HG02763 (cell line): ENCODE data around the gene COL4A6.

ENCODE experiments used
- ATAC-seq: cut with Tn5 transposase; IDR thresholded peaks from one replicate; pipeline ENCODE4 v1.9.1; 2021; ENCODE audit warnings: mild to moderate bottlenecking, moderate library complexity; ENCODE audit not compliant: unreplicated experiment

The COL4A6 gene

GRCh38 chrX:108219949-108220601 lies 218.1 kb downstream of the COL4A6 start:
- no peak for ATAC-seq

DNA sequence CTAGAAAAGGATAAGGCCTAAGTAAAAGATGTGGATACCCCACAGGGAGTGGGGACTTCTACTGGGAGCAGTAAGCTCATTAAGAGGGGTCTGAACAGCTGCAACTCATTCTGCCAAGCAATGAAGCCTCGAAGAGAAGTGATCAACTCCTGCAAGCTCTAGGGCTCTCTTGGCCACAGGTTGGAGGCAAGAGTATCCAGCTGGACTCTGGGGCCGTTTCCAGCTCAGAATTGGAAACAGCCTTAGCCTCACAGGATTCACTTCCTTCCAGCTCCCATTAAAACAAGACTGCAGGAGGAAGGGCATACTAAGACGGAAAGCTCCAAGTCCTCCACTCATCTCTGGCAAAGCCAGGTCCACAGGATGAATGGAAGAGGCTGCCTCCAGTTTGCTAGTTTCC lies 220.3 kb downstream of the COL4A6 start:
- no peak for ATAC-seq

- ATAC-seq = no peak
Observed at GRCh38 chrX:108216919-108217571, 221.2 kb downstream of the COL4A6 start.

- ATAC-seq = no peak
Observed at GRCh38 chrX:108216405-108216804, 221.8 kb downstream of the COL4A6 start.

DNA sequence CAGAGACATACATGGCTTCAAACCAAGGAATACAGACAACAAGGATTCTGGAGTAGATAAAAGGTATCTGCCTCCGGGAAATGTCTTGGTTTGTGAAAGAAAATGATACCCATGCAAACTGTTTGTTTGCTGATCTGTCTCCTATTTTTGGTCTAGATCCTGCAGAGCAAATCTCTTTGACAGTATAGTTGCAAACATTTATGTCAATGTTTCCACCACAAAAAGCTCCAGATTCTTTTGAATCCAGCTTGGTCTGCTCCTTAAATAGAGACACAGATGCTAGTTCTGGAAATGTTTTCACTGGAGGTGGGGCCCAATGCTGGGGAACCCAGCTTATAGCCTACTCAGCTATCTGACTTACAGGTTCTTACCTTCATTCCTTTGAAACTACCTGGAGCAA lies 226.9 kb downstream of the COL4A6 start:
- ATAC-seq = no peak

DNA sequence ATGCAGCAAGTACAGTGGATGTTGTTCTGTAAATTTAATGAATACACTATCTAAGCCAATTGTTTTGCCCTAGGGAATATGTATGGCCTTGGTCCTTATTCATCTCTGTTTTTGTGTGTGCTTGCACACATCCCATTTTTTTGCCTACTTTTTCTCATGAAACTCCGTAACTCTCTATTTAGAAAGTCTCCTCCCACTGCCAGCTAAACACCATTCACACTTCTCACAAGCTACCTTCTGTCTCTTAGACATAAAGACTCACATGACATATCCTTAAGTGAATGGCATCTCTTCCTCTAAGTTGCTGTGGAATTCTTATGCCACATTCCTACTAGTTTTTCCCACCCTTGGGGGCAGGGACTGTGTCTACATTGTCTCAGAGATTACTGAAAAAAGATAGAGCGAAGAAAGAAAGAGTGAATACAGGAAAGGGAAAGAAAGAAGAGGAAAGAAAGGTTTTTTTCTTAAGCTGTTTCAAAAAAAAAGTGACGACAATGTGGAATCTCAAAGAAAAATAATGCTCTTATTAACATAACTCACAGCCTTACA lies 229.1 kb downstream of the COL4A6 start:
- no peak for ATAC-seq

GRCh38 chrX:108203540-108203939 lies 234.7 kb downstream of the COL4A6 start:
- no peak for ATAC-seq

DNA sequence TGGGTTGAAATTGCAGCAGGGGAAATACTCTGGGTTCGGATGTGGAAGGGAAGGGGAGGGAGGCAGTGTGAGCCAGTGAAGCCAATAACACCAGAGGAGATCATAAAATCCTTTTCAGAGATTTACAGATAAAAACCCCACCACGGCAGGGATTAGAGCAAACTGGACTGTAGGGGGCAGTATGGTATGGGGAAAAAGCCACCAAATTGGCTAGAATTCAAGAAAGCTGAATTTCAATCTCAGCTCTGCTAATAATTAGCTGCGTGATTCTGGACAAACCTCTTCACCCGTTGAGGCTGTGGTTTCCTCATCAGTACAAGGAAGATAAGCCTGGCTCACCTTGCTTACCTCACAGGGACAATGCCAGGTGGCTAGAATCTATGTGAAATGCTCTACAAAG lies 238.5 kb downstream of the COL4A6 start:
- ATAC-seq = no peak

GRCh38 chrX:108199041-108199440 lies 239.2 kb downstream of the COL4A6 start:
- no peak for ATAC-seq

- ATAC-seq = no peak
Observed at GRCh38 chrX:108198420-108198819, 239.8 kb downstream of the COL4A6 start.

DNA sequence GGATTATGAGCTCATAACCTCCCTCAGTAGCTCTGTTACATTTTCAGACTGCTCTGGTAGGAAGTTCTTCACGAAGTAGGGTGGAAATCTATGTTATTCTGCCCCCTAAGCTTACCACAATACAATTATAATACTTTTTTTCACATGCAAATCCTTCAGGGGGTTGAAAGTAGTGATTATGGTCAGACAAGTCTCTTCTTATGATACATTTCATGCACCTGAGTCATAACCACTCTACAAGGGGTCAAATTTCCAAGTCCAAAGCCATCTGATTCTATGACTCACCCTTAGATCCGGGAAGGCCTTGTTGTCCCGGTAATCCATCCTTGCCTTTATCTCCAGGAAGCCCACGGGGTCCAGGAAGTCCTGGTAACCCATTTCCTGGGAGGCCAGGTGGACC lies 251.4 kb downstream of the COL4A6 start:
- ATAC-seq = no peak

- ATAC-seq = no peak
Observed at GRCh38 chrX:108178143-108178498, 260.1 kb downstream of the COL4A6 start.

DNA sequence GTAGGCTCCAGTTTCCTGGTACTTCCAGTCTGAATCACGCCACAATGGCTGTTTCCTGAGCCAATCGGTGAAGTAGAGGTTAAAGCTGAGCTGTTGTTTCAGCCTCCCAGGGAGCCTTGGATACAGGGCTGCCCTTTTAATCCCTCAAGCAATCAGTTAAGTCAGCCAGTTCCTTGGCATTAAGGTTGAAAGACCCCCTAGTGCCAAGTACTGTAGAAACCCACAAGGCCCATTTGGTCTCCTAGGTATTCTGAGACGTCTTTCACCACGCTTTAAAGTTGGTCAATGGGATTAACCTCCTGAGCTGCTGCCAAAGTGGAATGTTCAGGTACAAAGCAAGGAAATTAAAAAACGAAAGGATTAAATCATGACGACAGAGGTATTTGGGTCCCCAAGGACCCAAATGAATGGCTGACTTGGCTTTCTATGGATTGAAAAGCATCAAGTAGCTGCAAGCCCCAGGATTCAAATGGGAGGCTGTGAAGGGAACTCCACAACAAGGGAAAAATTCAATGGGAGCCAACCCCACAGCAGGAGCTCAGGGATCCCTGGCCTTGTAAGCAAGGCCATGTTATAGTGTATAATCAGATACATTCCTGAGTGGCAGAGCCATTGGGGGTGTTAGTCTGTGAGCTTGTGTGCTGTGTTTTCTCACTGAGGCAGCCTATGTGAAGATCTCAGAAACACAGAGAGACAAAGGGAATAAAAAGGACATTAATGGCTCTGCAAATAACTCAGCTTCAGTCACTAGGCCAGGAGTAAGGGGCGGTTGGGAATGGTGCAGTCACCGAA lies 260.7 kb downstream of the COL4A6 start:
- ATAC-seq = no peak

DNA sequence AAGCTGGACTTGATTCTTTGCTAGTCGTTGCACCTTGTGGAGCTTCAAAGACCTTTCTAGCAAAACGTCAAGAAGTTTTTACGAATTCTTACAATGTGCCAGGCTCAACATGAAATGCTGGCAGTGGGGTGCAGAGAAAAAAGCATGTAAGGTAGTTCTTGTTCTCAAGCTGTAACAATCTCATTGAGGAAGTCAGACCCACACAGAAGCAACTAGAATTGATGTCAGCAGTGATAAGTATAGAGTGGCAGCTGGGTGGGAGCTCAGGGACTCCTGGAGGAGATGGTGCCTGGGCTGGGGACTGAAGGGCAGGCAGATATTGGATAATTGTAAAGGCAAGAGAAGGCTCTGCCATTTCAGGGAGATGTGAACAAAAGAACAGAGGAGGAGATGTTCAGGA lies 264.3 kb downstream of the COL4A6 start:
- no peak for ATAC-seq

DNA sequence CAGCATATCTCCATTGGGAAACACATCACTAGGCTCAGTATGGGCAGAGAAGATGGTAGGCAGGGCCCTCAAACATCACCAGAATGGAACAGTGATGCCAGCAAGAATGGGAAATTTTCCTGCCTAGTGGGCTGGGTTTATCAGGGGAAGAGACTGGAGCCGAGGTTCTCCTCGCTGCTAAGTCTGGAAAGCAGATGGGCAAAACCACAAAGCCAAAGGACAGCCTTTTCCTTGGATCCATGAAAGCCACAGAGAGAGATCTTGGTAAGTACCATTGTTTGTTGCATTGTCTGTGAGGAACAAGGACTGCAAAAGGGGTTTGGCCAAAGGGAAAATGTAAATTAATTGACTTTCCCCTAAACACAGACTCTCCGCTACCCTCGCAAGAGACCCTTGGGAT lies 266.6 kb downstream of the COL4A6 start:
- ATAC-seq = no peak

- ATAC-seq = no peak
Observed at GRCh38 chrX:108169768-108170167, 268.5 kb downstream of the COL4A6 start.

- ATAC-seq = no peak
Observed at GRCh38 chrX:108168961-108169740, 269.1 kb downstream of the COL4A6 start.

DNA sequence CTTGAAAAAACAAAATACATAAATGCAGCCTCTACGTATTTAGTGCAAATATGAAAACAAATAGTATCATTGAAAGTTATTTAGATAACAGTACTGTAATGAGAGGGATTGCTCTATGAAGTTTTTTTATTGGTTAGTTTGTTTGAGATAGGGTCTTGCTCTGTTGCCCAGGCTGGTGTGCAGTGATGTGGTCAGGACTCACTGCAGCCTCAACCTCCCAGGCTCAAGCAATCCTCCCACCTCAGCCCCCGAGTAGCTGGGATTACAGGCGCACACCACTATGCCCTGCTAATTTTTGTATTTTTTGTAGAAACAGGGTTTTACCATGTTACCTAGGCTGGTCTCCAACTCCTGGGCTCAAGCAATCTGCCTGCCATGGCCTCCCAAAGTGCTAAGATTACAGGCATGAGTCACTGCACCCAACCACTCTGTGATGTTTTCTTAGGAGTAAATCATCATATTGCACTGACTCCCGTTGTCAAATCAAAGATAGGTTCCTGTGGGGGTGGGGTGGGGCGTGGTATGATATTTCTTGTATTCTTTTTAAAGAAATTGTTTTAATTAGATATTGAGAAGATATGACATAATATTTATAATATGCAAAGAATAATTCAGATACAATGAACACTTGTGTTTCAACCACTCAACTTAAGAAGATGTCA lies 270.9 kb downstream of the COL4A6 start:
- no peak for ATAC-seq

DNA sequence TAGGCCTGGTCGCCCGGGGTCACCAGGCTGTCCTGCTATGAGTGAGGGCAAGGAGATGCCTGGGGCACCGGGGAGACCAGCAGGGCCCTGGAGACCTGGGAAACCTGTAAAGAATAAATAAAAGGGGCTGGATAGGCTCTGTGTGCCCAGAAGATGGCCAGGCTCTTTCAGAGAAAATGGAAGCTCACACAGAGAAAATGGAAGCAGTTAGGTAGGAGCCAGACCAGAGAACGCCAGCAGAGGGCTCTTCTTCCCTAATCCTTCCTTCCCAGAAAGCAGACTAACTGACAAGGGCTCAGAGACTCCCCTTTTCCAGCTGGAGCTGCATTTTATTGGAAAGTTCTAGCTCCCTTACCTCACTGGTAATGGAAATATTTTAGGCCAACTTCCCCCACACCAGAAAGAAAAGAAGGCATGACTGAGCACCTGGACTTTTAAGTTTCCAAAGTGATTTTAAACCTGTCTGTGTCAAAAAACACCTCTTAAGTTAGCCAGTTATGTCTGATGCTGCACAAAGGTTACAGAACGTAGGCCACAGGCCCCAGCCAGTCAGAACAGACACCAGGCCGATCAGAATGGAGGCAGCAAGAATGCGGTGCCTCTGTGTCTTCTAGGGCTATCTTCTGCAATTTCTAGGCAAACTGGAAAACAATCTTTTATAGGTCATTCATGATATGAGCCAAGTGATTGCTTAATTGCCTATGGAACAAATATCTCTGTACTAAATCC lies 272.7 kb downstream of the COL4A6 start:
- ATAC-seq = no peak
